NCI-H1694 treated with DMSO at 0.1 percent for 48 hours (cell line): Measurements from ENCODE around the gene LRRC8C.

Experiments
- DNase-seq: peaks from one replicate; lab custom pipeline; 2025; lab: John Stamatoyannopoulos, UW

LRRC8C gene

DNA sequence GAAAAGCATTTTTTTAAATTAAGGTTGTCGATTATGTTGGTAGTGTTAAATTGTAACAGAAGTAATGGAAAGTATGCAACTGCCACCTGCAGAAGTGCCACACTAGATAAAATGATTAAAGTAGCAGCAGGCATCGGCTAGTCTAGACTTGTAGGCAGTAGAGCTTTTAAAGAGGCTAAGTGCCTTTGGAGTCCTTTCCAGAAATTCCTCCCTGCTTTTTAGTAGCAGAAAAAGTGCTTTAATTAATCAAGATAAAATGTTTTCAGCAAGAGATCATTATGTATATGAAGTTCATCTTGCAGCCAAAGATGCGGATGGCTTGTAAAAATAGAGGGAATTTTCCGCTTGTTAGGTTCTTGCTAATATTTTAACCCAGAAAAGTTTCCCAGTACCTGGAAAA, 100.8 kb downstream of the LRRC8C start:
- no peak for DNase-seq

DNA sequence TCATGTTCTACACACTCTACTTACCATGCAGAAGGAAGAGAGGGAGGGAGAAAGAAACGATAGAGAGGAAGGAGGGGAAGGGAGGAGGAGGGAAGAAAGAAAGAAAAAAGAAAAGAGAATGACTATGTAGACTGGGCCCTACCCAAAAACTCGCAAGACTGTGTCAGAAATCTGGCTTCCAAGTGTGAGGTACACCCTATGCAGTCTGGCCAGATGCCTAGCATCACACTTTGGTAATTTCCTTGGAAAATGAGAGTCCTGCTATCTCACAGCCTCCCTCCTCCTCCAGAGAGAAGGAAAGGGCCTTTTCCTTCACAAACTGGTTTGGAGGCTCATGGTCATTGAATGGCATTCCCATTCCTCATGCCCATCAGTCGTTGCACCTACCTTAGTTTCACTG, 101.5 kb downstream of the LRRC8C start:
- DNase-seq: no peak

GRCh38 chr1:89735479-89735878, 102.6 kb downstream of the LRRC8C start:
- no peak for DNase-seq

- no peak for DNase-seq
Measured at GRCh38 chr1:89736937-89737733, 104.2 kb downstream of the LRRC8C start.

GRCh38 chr1:89737985-89738510, 105.1 kb downstream of the LRRC8C start:
- no peak for DNase-seq

DNA sequence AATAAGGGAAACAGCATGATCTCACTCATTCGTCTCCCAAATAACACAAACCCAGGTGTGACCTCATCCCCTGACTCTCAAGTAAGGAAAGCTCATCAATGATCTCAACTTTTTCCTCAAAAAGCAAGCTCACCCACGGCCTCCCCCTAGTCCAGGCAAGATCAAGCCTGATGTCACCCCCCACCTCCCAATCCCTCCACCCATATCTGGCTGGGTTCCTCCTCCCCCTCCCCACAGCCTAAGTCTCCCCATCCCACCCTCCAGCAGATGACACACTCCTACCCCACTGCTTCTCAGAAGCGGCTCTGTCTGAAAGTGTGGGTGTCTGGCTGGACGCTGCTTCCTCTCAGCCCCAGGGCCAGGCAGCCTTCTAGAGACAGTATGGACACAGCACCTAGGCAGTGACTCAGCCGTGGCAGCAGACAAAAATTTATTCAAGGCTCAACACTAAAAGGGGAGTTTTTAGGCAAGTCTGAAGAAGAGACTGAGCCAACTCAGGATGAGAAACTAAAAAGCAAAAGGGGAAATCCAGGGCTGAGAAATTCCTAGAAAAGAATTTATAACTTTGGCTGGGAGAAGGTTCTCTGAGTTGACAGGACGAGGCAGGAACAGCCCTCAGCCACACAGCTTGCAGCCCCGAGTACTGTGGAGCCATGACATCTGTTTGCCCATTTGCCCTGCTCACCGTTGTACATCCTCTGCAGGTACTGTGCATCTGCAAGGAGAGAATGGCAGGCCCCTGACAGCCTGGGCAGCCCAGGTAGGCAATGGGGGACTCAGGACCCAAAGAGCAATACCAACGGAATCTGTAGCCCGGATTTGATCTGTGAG, 106.3 kb downstream of the LRRC8C start:
- DNase-seq: no peak

DNA sequence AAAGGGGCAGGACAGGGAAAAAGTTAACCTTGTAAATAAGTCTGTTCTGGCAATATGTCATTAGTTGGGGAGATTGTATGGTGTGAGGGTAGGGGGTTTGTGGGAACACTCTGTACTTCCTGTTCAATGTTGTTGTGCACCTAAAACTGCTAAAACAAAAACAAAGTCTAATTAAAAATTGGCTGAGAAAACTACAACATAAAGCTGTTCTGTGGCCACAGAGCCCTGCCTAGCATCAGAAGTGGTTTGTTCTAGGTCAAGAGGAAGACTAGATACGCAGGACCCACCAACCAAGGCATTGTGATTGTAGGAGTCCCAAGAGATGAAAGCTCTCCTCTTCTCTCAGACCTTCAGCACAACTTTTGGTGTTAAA, 106.9 kb downstream of the LRRC8C start:
- no peak for DNase-seq

- no peak for DNase-seq
Measured at GRCh38 chr1:89743788-89744187, 110.9 kb downstream of the LRRC8C start.

GRCh38 chr1:89746424-89747149, 113.7 kb downstream of the LRRC8C start:
- no peak for DNase-seq

- DNase-seq: no peak
Measured at GRCh38 chr1:89753761-89754160, 120.8 kb downstream of the LRRC8C start.

DNA sequence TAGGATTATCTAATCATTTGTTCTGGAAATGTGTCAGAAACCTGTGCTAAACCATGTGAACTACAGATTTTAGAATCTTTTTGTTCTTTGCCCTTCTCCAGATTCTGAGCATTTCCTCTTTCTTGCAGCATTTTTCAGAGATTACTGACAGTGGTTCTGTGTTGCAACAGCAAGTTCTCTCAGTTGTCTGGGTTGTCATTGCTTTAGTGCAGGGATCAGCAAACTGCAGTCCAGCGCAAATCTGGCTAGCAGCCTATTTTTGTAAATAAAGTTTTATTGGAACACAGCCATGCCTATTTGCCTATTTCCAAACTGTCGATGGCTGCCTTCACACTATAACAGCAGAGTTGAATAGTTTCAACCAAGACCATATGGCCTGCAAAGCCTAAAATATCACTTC, 121.6 kb downstream of the LRRC8C start:
- DNase-seq: no peak

DNA sequence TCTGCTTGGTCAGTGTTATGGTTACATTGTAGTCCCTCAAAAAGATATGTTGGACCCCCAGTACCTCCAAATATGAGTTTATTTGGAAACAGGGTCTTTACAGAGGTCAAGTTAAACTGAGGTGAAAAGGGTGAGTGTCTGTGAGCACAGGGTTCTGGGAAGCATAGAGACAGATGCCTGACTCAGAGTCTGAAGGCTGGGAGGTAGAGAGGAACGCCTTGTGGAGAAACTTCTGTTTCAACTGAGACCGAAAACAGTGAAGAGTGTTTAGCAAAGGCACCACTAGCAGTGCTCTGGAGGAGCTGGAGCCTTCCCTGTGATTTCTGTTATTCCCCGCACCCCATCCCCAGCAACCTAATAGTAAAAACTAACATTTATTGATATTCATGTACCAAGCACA, 122.7 kb downstream of the LRRC8C start:
- no peak for DNase-seq

GRCh38 chr1:89757532-89757931, 124.6 kb downstream of the LRRC8C start:
- DNase-seq: no peak

- no peak for DNase-seq
Measured at GRCh38 chr1:89758156-89758555, 125.2 kb downstream of the LRRC8C start.

GRCh38 chr1:89759036-89759435, 126.1 kb downstream of the LRRC8C start:
- no peak for DNase-seq

DNA sequence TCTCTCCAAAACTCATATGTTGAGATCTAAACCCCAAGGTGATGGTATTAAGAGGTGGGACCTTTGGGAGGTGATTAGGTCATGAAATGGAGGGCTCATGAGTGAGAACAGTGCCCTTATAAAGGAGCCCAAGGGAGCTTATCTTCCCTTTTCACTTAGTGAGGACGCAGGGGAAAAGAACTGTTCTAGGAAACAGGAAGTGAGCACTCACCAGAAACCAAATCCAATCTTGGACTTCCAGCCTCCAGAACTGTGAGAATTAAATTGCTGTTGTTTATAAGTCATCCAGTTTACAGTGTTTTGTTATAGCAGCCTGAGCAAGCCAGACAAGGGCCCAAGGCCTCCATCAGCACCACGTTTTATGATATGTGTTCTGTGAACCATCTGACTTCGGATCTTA, 127.6 kb downstream of the LRRC8C start:
- DNase-seq: no peak

DNA sequence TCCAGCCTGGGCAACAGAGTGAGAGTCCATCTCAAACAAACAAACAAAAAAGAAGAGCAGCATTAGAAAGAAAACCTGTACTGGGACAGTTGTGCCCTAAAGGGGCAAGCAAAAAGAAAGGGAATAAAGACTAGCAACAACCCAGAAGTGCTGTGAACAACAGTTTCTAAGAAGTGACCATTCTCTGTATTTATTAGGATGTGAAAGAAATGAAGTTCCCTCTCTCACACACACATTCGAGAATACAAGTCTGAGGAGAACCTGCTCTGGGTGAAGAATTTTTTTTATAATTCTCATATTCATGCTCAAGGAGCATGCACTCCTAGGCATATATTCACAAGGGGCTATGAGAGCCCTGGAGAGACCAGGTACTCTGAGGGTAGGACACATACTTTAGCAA, 128.4 kb downstream of the LRRC8C start:
- DNase-seq: no peak

- DNase-seq: no peak
Measured at GRCh38 chr1:89761901-89762300, 129.0 kb downstream of the LRRC8C start.

- no peak for DNase-seq
Measured at GRCh38 chr1:89762386-89762778, 129.5 kb downstream of the LRRC8C start.

- DNase-seq: peak; percentile 78
Measured at GRCh38 chr1:89762779-89763648, 130.1 kb downstream of the LRRC8C start.

- no peak for DNase-seq
Measured at GRCh38 chr1:89763649-89763986, 130.7 kb downstream of the LRRC8C start.

DNA sequence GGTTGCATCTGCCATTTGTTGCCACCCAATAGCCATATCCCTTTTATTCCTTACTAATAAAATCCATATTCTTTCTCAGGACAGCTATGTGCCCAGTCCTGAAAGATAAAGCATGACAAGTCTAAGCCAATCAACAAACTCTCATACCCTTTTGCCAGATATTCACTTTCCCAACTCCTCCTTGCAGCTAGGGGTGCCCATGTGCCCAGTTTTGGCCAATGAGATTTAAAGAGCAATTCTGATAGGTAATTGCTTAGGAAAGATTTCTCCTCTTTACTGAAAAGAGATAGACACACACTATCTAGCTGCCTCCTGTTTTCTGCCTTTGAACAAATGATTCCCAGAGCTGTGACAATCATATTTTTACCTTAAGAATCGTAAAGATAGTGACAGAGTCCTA, 132.9 kb downstream of the LRRC8C start:
- no peak for DNase-seq
